ENCODE results near the gene CUBN.

The CUBN gene

GRCh38 chr10:17073725-17074540 is 55.7 kb downstream of the CUBN start:
- TF ChIP-seq CTCF (IDR thresholded peaks at IDR 0.05; ENCODE audit: low read depth, low read length), result no peak
- no peak overlapping the region for H3K4me3 ChIP-seq (ENCODE audit: low read depth, low read length)

- no peak overlapping the region for H3K4me3 ChIP-seq (ENCODE audit: low read depth, low read length)
- no peak for TF ChIP-seq CTCF (IDR thresholded peaks at IDR 0.05; ENCODE audit: low read depth, low read length)
These were observed 60.7 kb downstream of the CUBN start for GRCh38 chr10:17068953-17069352.

- TF ChIP-seq CTCF (IDR thresholded peaks at IDR 0.05; ENCODE audit: low read depth, low read length), result no peak
- no peak overlapping the region for H3K4me3 ChIP-seq (ENCODE audit: low read depth, low read length)
These were observed 62.0 kb downstream of the CUBN start for GRCh38 chr10:17067376-17068264.

- H3K4me3 ChIP-seq (ENCODE audit: low read depth, low read length), result no peak overlapping the region
- TF ChIP-seq CTCF (IDR thresholded peaks at IDR 0.05; ENCODE audit: low read depth, low read length), result no peak
These were observed 62.8 kb downstream of the CUBN start for GRCh38 chr10:17066807-17067206.

- no peak for TF ChIP-seq CTCF (IDR thresholded peaks at IDR 0.05; ENCODE audit: low read depth, low read length)
- H3K4me3 ChIP-seq (ENCODE audit: low read depth, low read length), result no peak overlapping the region
These were observed 63.6 kb downstream of the CUBN start for GRCh38 chr10:17066000-17066399.

- TF ChIP-seq CTCF (IDR thresholded peaks at IDR 0.05; ENCODE audit: low read depth, low read length), result no peak
- H3K4me3 ChIP-seq (ENCODE audit: low read depth, low read length), result no peak overlapping the region
These were observed 64.3 kb downstream of the CUBN start for GRCh38 chr10:17065273-17065672.

- TF ChIP-seq CTCF (IDR thresholded peaks at IDR 0.05; ENCODE audit: low read depth, low read length), result no peak
- no peak overlapping the region for H3K4me3 ChIP-seq (ENCODE audit: low read depth, low read length)
These were observed 65.2 kb downstream of the CUBN start for GRCh38 chr10:17064435-17064834.
